HCT116 (cell line): ENCODE data around the gene CLOCK. TPM values are rescaled to one million over a fixed set of nuclear protein-coding genes. Genes with fewer than 3 reads are reported as not detected.

ENCODE experiments used
- ATAC-seq: fragments of 200-7000 bp; cut with Tn5 transposase; 2 replicates; pipeline ENCODE4 v1.9.1; 2020; ENCODE audit warnings: mild to moderate bottlenecking, moderate library complexity
- BruUV-seq: library from RNA; stranded (reverse); fragments of 400-500 nt; replicated peaks from 2 replicates; lab custom pipeline; 2021; lab: Mats Ljungman, UMichigan
- CTCF ChIA-PET: fragments of 300-600 bp; sonication (Branson Sonifier 250); formaldehyde crosslinking; loops from one replicate; lab custom pipeline; 2021; ENCODE audit warnings: antibody characterized with exemption; lab: Charles Lee
- POLR2A ChIA-PET: fragments of 300-600, 350-600 bp; sonication (Branson Sonifier 250); formaldehyde crosslinking; loops from one replicate; lab custom pipeline; 2021; ENCODE audit warnings: antibody characterized with exemption; lab: Charles Lee
- RAD21 ChIA-PET, 2 experiments: fragments of 300-600 bp; sonication (Branson Sonifier 250); formaldehyde crosslinking; loops; one replicate each; lab custom pipeline; 2023; ENCODE audit warnings: low total read pairs in 2 of 2; ENCODE audit not compliant: uncharacterized antibody in 2 of 2, unreplicated experiment in 2 of 2, low non-redundant PET in 1 of 2; lab: Charles Lee
- DNase-seq: peaks from one replicate; pipeline ENCODE4 v3.0.0-alpha.2; 2010; ENCODE audit warnings: low read depth, low spot score
- H2AFZ ChIP-seq: fragments of 200-600 bp; shearing (Covaris generic), sonication (generic); 2 replicates; pipeline ENCODE4 v1.6.1; 2017; ENCODE audit warnings: low read depth, mixed run types, mixed read lengths, antibody characterized with exemption, low read length; ENCODE audit not compliant: poor library complexity, severe bottlenecking
- H3K27ac ChIP-seq: 2 replicates; pipeline ENCODE4 v1.5.1; 2012; ENCODE audit warnings: low read depth, low read length
- H3K27me3 ChIP-seq: fragments of 200-600 bp; sonication (generic); 2 replicates; pipeline ENCODE4 v1.6.1; 2016; ENCODE audit warnings: mixed run types, low read length, mixed read lengths; ENCODE audit not compliant: insufficient read depth
- H3K36me3 ChIP-seq, 2 experiments: fragments of 200-500 bp in 1 of 2; fragments of 200-600 bp in 1 of 2; sonication (Bioruptor generic) in 1 of 2; sonication (generic) in 1 of 2; 2 replicates each; pipeline versions ENCODE4 v1.5.1 to v1.6.1; 2014 to 2016; ENCODE audit warnings: low read length in 2 of 2, inconsistent platforms in 1 of 2, mixed read lengths in 1 of 2, mixed run types in 1 of 2; ENCODE audit not compliant: insufficient read depth in 2 of 2, control insufficient read depth in 1 of 2
- H3K4me1 ChIP-seq, 2 experiments: fragments of 200-600 bp in 1 of 2; sonication (generic) in 1 of 2; 2 replicates each; pipeline versions ENCODE4 v1.5.1 to v1.6.1; 2012 to 2017; ENCODE audit warnings: low read length in 2 of 2, inconsistent platforms in 1 of 2, mild to moderate bottlenecking in 1 of 2, mixed read lengths in 1 of 2, mixed run types in 1 of 2, moderate library complexity in 1 of 2; ENCODE audit not compliant: insufficient read depth in 2 of 2, control insufficient read depth in 1 of 2
- H3K4me2 ChIP-seq: fragments of 200-600 bp; sonication (generic); 2 replicates; pipeline ENCODE4 v1.6.1; 2017; ENCODE audit warnings: mixed run types, low read length, mixed read lengths
- H3K4me3 ChIP-seq, 2 experiments: fragments of 200-600 bp in 1 of 2; sonication (generic) in 1 of 2; replicated peaks in 1 of 2; 2 replicates each; pipeline ENCODE4 v1.5.1; 2011 to 2016; ENCODE audit warnings: low read length in 2 of 2, control low read depth in 1 of 2, low read depth in 1 of 2, mild to moderate bottlenecking in 1 of 2, mixed read lengths in 1 of 2, mixed run types in 1 of 2
- H3K79me2 ChIP-seq: fragments of 200-600 bp; sonication (generic); 2 replicates; pipeline ENCODE4 v1.6.1; 2017; ENCODE audit warnings: mild to moderate bottlenecking, mixed run types, low read length, moderate library complexity, mixed read lengths; ENCODE audit not compliant: insufficient read depth
- H3K9ac ChIP-seq: fragments of 200-600 bp; sonication (generic); 2 replicates; pipeline ENCODE4 v1.6.1; 2016; ENCODE audit warnings: low read length, mixed read lengths
- H3K9me2 ChIP-seq: fragments of 200-600 bp; sonication (generic), shearing (Covaris generic); 2 replicates; pipeline ENCODE4 v1.6.1; 2017; ENCODE audit warnings: mixed run types, mild to moderate bottlenecking, moderate library complexity; ENCODE audit not compliant: insufficient read depth
- H3K9me3 ChIP-seq, 2 experiments: fragments of 200-500 bp in 1 of 2; fragments of 200-600 bp in 1 of 2; sonication (Bioruptor generic) in 1 of 2; sonication (generic) in 1 of 2; 2 replicates each; pipeline ENCODE4 v1.6.1; 2014 to 2017; ENCODE audit warnings: low read length in 2 of 2, mixed read lengths in 2 of 2, inconsistent platforms in 1 of 2, low read depth in 1 of 2, mild to moderate bottlenecking in 1 of 2, mixed run types in 1 of 2, moderate library complexity in 1 of 2; ENCODE audit not compliant: control insufficient read depth in 1 of 2, insufficient read depth in 1 of 2
- H4K20me1 ChIP-seq: fragments of 200-600 bp; sonication (generic), shearing (Covaris generic); 2 replicates; pipeline ENCODE4 v1.6.1; 2017; ENCODE audit warnings: mixed run types, mild to moderate bottlenecking, moderate library complexity; ENCODE audit not compliant: insufficient read depth
- CBX3 ChIP-seq: IDR thresholded peaks from 2 replicates; pipeline ENCODE4 v1.6.1; 2012; ENCODE audit warnings: low read depth
- CEBPB ChIP-seq: IDR thresholded peaks from 2 replicates; pipeline ENCODE4 v1.6.1; 2012; ENCODE audit warnings: low read depth
- EGR1 ChIP-seq: IDR thresholded peaks from 2 replicates; pipeline ENCODE4 v1.6.1; 2012; ENCODE audit warnings: low read depth
- ELF1 ChIP-seq: IDR thresholded peaks from 2 replicates; pipeline ENCODE4 v1.6.1; 2012; ENCODE audit warnings: low read depth, borderline replicate concordance
- EZH2phosphoT487 ChIP-seq: fragments of 200-600 bp; IDR thresholded peaks from 2 replicates; pipeline ENCODE4 v1.6.1; 2018; ENCODE audit warnings: antibody characterized with exemption, borderline replicate concordance
- SIN3A ChIP-seq: IDR thresholded peaks from 2 replicates; pipeline ENCODE4 v1.6.1; 2012; ENCODE audit warnings: low read depth
- SP1 ChIP-seq: IDR thresholded peaks from 2 replicates; pipeline ENCODE4 v1.6.1; 2012; ENCODE audit warnings: low read depth
- YY1 ChIP-seq: IDR thresholded peaks from 2 replicates; pipeline ENCODE4 v1.6.1; 2011; ENCODE audit warnings: low read length, low read depth, moderate library complexity, mild to moderate bottlenecking; ENCODE audit not compliant: insufficient replicate concordance; ENCODE audit errors: extremely low read depth
- ZFX ChIP-seq: fragments of 450-650 bp; IDR thresholded peaks from 2 replicates; pipeline ENCODE4 v1.6.1; 2017
- intact Hi-C: fragments of 100-400 bp; cut with micrococcal nuclease; formaldehyde crosslinking; loops from 2 replicates; pipeline ENCODE4 v1.10.0; 2022
- total RNA-seq: library from RNA; stranded (reverse); gene quantifications from one replicate; pipeline ENCODE4 v1.2.1, GENCODE V29; 2021; ENCODE audit not compliant: unreplicated experiment
- TF ChIP-seq, protein P1 (sequence below): IDR thresholded peaks from 2 replicates; pipeline ENCODE4 v1.6.1; 2012
- TF ChIP-seq, protein P2 (sequence below), 3 experiments: fragments of 200-600 bp in 1 of 3; sonication (generic) in 1 of 3; IDR thresholded peaks in 2 of 3; conservative IDR thresholded peaks in 1 of 3; 2 replicates each; pipeline ENCODE4 v1.5.1; 2012 to 2017; ENCODE audit warnings: low read depth in 2 of 3, low read length in 2 of 3, antibody characterized with exemption in 1 of 3, borderline replicate concordance in 1 of 3, control low read depth in 1 of 3, mild to moderate bottlenecking in 1 of 3, mixed read lengths in 1 of 3, mixed run types in 1 of 3, moderate library complexity in 1 of 3; ENCODE audit not compliant: insufficient read depth in 1 of 3
- TF ChIP-seq, protein P3 (sequence below): IDR thresholded peaks from 2 replicates; pipeline ENCODE4 v1.6.1; 2012

Gene CLOCK
- total RNA-seq, 1 experiment from 2014 or later: 38.7 TPM

DNA sequence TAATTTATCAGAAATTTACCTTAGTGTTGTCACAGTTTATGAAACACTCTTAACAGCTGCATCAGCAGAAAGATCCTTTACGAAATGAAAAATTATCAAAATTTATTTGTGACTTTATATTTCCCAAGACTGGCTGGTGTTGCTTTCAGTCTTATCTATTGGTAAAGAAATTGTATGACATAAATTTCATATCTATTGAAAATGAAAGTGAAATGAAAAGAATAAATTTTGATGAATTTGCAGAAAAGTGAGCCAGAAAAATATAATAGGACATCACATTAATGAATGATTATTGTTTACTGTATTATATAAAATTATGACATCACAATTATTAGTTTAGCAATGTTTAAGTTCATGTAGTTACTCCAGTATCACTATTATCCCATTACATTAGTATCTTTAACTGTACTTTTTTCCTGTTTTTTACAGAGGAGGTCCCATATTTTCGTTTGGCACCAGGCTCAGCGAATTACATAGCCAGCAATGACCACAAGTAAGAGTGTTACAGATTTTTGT lies 164.2 kb downstream of the CLOCK start:
- no peak overlapping the region for H3K4me3 ChIP-seq
- ATAC-seq (no peak), DNase-seq (no peak)
- H4K20me1 ChIP-seq: no peaks in the 10 kb centered on the region
- no peaks in the 10 kb centered on the region for H3K36me3 ChIP-seq
- H3K79me2 ChIP-seq: no peaks in the 10 kb centered on the region
- no peak overlapping the region for H3K9ac ChIP-seq
- intact Hi-C loops: no loop called here
- no peak overlapping the region for H2AFZ ChIP-seq
- H3K27me3 ChIP-seq: no peaks in the 10 kb centered on the region
- no peak overlapping the region for H3K4me2 ChIP-seq
- RAD21 ChIA-PET: no interaction called here
- peaks cover 5 to 21% of the 10 kb centered on the region in 2 experiments; a peak in 3 of 4 replicates for H3K4me1 ChIP-seq
- POLR2A ChIA-PET: no interaction called here
- BruUV-seq: no TSS peak
- CTCF ChIA-PET: no interaction called here
- H3K27ac ChIP-seq: no peak overlapping the region
- no peak for TF ChIP-seq YY1
- TF ChIP-seq, protein P1, sequence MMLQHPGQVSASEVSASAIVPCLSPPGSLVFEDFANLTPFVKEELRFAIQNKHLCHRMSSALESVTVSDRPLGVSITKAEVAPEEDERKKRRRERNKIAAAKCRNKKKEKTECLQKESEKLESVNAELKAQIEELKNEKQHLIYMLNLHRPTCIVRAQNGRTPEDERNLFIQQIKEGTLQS: no peak
- TF ChIP-seq CBX3: no peak
- no peak for TF ChIP-seq ZFX
- no peak for TF ChIP-seq EZH2phosphoT487
- no peak for TF ChIP-seq SIN3A
- no peaks in the 10 kb centered on the region for H3K9me2 ChIP-seq
- no peaks in the 10 kb centered on the region for H3K9me3 ChIP-seq

DNA sequence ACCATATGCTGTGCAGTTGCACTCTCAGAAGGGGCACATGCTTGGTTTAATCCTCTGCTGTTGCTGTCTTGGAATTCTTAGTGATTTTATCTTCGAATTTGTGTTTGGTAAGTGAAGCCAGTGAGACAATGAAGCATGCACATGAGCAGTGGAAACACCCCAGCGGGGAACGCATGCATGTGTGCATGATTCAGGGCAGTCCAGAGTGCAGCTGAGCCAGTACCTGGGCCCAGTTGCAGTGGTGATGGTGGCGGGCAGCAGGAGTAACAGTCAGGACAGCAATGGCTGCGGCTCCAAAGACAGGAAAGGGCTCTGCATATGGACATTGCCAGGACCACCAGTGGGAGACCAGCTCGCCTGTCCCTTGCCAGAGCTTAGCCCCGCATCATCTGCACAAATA lies 165.2 kb downstream of the CLOCK start:
- H3K9me3 ChIP-seq: no peaks in the 10 kb centered on the region
- no peak overlapping the region for H3K4me3 ChIP-seq
- peaks cover 5 to 20% of the 10 kb centered on the region in 2 experiments; a peak in 3 of 4 replicates for H3K4me1 ChIP-seq
- H3K27ac ChIP-seq: no peak overlapping the region
- POLR2A ChIA-PET: no interaction called here
- H3K79me2 ChIP-seq: no peaks in the 10 kb centered on the region
- H3K9me2 ChIP-seq: no peaks in the 10 kb centered on the region
- no peak overlapping the region for H3K9ac ChIP-seq
- H3K27me3 ChIP-seq: no peaks in the 10 kb centered on the region
- no peak overlapping the region for H3K4me2 ChIP-seq
- H2AFZ ChIP-seq: no peak overlapping the region
- no TSS peak for BruUV-seq
- DNase-seq: no peak
- H3K36me3 ChIP-seq: no peaks in the 10 kb centered on the region
- intact Hi-C loops: no loop called here
- no peak for TF ChIP-seq ELF1
- TF ChIP-seq YY1: no peak
- no peak for TF ChIP-seq CEBPB
- TF ChIP-seq, protein P2, sequence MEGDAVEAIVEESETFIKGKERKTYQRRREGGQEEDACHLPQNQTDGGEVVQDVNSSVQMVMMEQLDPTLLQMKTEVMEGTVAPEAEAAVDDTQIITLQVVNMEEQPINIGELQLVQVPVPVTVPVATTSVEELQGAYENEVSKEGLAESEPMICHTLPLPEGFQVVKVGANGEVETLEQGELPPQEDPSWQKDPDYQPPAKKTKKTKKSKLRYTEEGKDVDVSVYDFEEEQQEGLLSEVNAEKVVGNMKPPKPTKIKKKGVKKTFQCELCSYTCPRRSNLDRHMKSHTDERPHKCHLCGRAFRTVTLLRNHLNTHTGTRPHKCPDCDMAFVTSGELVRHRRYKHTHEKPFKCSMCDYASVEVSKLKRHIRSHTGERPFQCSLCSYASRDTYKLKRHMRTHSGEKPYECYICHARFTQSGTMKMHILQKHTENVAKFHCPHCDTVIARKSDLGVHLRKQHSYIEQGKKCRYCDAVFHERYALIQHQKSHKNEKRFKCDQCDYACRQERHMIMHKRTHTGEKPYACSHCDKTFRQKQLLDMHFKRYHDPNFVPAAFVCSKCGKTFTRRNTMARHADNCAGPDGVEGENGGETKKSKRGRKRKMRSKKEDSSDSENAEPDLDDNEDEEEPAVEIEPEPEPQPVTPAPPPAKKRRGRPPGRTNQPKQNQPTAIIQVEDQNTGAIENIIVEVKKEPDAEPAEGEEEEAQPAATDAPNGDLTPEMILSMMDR (IDR thresholded peaks at IDR 0.05 in 2 of 3, conservative IDR thresholded peaks at IDR 0.05 in 1 of 3; ENCODE audit: borderline replicate concordance in 1 of 3, insufficient read depth in 1 of 3, low read depth in 2 of 3, low read length in 2 of 3): no peak
- no peak for TF ChIP-seq SIN3A
- no peak for TF ChIP-seq CBX3
- no peak for TF ChIP-seq EGR1
- TF ChIP-seq SP1: no peak
- TF ChIP-seq, protein P3, sequence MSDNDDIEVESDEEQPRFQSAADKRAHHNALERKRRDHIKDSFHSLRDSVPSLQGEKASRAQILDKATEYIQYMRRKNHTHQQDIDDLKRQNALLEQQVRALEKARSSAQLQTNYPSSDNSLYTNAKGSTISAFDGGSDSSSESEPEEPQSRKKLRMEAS: no peak
- TF ChIP-seq, protein P1: no peak
- H4K20me1 ChIP-seq: no peaks in the 10 kb centered on the region
- CTCF ChIA-PET: no interaction called here
- no peak for ATAC-seq
- RAD21 ChIA-PET: no interaction called here
